NCI-H1092 treated with DMSO at 0.1 percent for 48 hours (cell line): Measurements from ENCODE around the gene DDIT4.
"Not testable (repeated sequence)": the region's sequence is repeated elsewhere in the genome, so short reads cannot be mapped to it uniquely, and the experiment has no call there.

Source experiments
- DNase-seq: peaks from one replicate; lab custom pipeline; 2025; lab: John Stamatoyannopoulos, UW

The DDIT4 gene

DNA sequence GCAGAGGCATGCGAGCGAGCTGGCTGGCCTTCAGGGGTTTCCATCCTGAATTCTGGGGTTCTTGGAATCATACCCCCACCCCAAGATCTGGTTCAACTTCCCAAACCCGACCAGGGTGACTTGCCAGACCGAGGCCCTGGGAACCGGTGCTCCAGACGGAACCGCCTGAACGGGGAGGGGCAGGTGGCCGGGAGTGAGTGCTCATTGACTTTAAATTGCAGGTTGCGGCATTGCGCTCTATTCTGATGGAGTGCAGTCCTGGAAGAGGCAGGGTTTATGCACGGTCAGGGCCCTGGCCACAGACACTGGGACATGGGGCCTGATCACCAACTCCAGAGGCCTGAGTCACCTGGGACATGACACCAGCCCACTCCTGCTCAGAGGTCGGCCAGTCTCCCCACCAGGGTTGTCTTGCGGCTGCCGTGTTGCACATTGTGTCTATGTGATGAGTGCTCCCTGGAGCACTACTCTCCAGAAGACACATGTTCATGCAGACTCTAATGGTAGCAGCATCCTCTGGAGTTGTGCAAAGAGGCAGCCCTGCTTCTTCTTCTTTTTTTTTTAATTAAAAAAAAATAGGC is 5.8 kb upstream of the DDIT4 start:
- DNase-seq, result no peak

DNA sequence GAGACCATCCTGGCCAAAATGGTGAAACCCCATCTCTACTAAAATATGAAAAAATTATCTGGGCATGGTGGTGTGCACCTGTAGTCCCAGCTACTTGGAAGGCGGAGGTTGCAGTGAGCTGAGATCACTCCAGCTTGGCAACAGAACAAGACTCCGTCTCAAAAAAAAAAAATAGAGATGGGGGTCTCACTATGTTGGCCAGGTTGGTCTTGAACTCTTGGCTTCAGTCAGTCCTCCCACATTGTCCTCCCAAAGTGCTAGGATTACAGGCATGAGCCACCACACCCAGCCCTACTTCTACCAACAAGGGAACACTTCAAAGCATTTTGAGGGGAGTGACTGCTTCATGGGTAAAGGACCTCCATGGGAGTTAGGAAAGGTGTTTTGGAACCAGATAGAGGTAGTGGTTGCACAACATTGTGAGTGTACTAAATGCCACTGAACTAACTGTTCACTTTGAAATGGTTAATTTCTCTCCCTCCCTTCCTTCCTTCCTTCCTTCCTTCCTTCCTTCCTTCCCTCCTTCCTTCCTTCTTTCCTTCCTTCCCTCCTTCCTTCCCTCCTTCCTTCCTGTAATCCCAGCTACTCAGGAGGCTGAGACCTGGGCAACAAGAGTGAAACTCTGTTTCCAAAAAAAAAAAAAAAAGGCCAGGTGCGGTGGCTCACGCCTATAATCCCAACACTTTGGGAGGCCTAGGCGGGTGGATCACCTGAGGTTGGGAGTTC is 5.1 kb upstream of the DDIT4 start:
- not testable (repeated sequence) for DNase-seq

DNA sequence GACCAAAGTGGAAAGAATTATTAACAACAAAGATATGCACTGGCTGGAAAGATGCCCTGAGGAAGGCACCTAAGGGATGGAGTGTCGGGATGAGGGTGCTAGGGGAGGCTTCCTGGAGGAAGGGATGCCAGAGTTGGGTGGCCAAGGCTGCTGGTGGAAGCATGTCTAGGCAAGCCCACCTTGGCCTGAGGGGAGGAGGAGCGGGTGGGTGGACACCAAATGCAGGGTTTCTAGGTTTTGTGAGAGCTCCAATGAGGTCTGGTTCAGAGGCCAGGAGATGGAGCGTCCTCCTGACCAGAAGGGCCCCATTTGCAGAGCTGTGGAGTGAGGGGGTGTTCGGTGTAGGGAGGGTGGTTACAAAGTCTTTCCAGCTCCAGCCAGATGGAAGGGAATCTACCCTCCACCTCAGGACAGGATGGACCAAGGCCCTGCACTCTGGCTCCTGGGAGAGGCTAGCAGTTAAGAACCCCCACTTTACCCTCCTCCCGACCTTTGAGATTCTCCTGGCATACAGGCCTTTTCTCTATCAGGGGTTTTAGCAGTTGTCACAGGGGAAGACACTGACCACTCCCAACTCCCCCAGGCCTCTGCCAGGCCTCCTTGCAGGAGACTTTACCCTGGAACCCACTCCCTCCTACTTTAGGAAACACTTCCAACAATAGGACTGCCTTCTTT is 3.0 kb upstream of the DDIT4 start:
- DNase-seq, result no peak

DNA sequence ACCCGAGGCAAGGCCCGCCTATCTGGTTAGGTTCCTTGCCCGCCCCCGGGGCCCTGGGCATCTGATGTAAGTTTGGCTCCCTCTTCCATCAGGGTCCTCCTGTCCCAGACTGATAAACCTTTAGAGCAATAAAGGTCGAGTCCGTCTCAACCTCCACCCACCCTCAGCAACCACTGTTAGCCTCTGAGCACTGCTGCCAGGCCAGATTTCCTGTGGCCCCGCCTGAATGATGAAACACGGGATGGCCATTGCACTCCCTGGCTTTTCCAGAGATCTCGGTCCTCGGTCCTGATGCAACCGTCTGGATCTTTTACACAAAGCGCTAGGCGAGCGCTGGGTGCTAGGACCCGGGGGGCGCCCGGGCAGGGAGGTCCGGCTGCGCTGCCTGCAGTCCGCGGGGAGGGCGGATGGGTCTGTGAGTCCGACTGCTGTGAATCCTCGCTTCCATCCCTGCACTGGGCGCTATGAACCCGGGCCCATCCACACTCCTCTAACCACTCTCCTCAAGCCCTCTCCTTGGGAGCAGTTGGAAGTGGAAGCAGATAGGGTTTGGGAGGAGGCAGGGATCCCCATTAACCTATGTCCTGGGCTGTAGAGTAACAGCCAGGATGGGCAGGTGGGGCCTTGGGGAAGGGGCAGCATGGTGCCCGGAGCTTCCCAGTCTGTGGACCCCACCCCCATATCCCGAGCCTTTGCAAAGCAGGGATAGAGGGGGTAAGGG is 875 bp upstream of the DDIT4 start:
- DNase-seq, result peak; percentile 68

DNA sequence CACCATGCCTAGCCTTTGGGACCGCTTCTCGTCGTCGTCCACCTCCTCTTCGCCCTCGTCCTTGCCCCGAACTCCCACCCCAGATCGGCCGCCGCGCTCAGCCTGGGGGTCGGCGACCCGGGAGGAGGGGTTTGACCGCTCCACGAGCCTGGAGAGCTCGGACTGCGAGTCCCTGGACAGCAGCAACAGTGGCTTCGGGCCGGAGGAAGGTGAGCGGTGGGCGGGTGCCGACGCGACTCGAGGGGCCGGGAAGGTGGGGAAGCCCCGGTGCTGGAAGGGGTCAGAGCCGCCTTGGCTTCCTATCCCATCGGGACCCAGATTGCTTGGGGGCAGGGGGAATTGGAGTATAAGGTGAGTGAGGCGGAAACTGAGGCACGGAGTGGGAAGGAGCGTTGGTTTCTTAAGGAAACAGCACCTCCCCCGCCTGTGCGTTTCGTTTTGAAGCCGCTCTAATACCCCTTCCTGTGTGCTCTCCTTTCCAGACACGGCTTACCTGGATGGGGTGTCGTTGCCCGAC is 547 bp downstream of the DDIT4 start:
- DNase-seq, result no peak

DNA sequence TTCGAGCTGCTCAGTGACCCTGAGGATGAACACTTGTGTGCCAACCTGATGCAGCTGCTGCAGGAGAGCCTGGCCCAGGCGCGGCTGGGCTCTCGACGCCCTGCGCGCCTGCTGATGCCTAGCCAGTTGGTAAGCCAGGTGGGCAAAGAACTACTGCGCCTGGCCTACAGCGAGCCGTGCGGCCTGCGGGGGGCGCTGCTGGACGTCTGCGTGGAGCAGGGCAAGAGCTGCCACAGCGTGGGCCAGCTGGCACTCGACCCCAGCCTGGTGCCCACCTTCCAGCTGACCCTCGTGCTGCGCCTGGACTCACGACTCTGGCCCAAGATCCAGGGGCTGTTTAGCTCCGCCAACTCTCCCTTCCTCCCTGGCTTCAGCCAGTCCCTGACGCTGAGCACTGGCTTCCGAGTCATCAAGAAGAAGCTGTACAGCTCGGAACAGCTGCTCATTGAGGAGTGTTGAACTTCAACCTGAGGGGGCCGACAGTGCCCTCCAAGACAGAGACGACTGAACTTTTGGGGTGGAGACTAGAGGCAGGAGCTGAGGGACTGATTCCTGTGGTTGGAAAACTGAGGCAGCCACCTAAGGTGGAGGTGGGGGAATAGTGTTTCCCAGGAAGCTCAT is 1.1 kb downstream of the DDIT4 start:
- DNase-seq, result peak; percentile 46

DNA sequence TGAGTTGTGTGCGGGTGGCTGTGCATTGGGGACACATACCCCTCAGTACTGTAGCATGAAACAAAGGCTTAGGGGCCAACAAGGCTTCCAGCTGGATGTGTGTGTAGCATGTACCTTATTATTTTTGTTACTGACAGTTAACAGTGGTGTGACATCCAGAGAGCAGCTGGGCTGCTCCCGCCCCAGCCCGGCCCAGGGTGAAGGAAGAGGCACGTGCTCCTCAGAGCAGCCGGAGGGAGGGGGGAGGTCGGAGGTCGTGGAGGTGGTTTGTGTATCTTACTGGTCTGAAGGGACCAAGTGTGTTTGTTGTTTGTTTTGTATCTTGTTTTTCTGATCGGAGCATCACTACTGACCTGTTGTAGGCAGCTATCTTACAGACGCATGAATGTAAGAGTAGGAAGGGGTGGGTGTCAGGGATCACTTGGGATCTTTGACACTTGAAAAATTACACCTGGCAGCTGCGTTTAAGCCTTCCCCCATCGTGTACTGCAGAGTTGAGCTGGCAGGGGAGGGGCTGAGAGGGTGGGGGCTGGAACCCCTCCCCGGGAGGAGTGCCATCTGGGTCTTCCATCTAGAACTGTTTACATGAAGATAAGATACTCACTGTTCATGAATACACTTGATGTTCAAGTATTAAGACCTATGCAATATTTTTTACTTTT is 1.8 kb downstream of the DDIT4 start:
- DNase-seq, result no peak

DNA sequence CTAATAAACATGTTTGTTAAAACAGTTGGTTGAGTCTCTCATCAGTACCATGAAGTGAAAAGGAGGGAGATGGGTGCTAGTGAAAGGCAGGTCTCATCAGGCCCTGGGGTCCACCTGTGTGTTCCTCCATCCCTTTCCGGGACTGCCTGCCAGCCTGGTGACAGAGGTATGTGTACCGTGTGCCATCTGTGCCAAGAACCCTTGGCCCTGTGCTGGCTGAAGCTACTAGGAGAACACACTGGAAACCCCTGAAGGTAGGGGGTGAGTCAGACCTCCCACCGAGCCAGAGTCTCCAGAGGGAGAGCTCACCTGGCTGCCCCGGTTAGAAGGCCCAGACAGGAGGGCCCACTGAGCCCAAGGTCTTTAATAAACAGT is 2.3 kb downstream of the DDIT4 start:
- no peak for DNase-seq

DNA sequence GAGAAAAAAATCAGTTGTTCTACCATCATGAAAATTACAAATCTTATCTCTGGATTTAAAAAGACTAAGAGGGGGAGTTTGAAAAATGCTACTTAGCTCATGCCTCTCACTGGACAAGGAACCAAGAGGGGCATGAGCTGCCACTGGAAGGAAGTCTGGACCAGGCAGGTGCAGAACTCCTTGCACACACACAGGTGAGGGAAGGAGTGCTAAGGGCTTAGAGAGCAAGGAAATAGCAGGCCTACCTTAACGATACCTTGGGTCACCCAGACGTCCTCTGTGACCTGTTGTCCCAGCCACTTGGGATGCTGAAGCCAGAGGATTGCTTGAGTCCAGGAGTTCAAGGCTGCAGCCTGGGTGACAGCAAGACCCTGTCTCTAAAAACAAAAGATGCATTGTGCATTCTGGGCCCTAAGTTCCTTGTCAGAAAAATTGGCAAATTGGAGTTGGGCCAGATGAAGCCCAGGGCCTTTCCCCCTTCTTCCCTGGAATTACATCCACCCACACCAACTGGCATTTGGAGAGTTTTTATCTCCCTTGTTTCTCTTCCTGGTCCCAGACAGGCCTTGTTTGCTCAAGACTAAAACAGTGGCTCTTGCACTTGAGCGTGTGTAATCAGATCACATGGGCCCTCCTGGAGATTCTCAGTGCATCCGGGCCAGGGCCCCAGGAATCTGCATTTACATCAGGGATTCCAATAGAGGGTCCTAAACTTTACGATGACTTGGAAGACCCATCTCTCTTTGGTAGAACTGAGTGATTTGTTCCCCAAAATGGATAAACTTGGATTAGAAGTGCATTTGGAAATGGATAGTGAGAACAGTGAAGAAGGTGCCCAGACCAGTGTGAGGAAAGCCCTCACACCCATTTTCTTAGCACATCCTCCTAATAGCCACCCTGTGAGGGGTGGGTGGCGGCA is 3.0 kb downstream of the DDIT4 start:
- no peak for DNase-seq

DNA sequence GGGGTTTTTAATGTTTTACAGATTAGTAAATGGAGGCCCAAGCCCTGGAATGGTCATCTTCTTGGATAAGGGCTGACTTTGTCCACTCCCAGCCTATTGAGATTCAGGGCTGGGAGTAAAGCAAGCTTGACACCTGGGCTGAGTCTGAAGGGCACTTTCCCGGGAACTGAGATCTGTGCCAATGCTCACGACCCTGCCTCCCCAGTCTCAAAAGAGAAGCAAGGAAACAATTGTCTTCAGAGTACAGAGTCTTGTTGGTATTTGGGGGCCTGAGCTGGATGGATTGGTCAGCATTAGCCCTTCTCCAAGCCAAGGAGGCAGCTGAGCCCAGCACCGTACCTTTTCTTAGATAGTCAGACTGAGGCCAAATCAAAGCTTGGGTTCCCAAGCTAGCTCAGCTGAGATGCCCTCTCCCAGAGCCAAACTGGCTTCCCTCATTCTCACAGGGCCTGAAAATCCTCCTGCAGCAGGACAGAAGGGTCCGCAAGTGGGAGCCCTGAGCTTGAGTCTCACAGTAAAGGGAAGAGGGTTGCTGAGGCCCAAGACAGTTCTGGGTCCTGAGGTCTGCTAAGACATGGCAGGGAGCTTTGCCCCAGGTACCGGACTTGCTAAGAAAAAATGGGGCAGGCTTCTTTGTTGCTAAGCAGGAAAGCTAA is 3.7 kb downstream of the DDIT4 start:
- DNase-seq, result no peak

DNA sequence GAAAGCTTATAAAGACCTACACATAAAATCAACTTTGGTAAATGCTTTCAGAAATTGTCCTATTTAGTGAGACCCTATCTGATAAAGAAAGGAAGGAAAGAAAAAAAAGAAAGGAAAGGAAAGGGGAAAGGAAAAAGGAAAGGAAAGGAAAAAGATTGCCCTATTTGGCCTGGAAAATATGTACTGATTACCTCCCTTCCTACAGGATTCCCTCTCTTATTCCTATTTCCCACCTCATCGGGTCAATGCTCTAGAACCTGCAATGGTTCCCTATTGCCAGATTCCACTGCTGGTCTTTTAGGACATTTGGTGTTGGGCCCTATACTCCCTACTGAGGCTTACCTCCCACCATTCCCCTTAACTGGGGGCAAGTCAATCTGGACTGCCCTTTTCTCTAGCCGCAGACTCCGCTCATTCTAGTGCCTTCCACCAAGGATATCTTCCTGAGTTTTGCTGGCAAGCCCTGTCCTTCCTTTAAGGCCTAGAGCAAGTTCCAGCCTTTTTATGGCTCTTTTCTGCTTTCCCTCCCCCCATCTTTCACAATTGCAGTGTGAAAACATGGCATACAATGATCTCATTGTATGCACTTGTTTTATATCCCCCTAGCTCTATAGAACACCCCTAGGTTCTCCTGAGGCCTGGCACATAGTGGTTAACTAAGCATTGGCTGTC is 4.4 kb downstream of the DDIT4 start:
- DNase-seq, result no peak

DNA sequence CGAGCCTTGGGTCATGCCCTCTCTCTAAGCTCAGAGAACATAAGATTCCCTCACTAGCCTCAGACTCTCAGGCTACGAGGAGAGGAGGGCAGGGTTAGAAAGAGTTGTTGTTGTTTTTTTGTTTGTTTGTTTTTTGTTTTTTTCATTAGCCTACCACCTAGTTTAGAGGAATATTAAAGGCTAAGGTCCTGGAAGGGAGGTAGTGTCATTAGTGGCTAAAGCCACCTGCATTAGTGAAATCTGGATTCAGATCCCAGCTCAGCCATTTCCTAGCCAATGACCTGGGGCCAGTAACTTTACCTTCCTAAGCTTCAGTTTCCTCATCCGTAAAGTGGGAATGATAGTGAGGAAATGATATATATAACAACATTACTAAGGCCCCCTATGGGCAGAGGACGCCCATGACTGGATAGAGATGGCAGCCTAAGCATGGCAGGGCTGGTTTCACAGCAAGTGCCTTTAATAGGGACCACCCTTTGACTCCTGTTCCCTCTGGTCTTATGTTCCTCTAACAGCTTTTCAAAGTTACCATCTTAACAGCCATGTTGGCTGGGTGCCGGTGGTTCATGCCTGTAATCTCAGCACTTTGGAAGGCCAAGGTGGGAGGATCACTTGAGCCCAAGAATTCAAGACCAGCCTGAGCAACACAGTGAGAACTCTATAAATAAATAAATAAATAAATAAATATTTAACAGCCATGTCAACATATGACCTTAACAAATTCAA is 5.1 kb downstream of the DDIT4 start:
- DNase-seq, result no peak

DNA sequence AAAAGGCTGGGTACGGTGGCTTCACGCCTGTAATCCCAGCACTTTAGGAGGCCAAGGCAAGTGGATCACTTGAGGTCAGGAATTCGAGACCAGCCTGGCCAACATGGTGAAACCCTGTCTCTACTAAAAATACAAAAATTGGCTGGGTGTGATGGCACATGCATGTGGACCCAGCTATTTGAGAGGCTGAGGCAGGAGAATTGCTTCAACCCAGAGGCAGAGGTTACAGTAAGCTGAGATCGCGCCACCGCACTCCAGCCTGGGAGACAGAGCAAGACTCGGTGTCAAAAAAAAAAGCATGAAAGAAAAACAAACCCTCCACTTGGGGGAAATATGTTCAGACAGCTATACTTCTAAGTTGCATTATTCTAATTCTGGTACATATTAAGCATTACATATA is 5.9 kb downstream of the DDIT4 start:
- not testable (repeated sequence) for DNase-seq

DNA sequence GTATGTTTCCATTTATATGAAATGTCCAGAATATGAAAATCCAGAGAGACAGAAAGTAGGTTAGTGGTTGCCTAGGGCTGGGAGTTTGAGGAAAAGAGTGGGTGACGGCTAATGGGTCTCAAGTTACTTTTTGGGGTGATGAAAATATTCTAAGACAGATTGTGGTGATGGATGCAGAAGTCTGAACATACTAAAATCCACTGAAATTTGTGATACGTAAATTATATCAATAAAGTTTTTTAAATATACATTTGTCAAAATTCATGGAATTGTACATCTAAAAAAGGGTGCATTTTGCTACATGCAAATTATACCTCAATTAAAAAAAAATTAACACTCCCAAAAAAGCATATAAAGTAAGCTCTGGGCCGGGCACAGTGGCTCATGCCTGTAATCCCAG is 9.4 kb downstream of the DDIT4 start:
- DNase-seq, result no peak

DNA sequence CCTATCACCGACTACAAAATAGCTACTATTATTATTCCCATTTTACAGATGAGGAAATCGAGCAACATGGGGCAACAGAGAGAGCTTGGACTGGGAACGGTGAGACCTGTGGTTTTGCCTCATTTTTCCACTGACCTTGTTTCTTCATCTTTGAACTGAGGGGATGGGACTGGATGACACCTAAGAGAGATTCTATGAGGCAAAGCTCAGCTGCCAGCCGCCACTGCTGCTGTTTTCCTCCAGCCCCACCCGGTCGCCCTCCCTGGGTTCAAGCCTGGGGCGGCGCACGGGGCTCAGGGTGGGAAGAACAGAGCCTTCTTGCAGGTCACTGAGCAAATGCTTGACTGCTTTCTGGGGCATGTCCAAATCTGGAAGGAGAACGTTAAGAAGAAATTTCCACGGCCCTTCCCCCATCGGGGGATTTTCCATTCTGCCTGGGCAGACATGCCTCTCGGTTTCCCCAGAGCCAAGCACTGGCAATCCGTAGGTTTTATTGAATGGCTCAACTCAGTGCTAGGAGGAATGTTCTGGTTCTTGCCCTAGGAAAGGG is 12.3 kb downstream of the DDIT4 start:
- no peak for DNase-seq

DNA sequence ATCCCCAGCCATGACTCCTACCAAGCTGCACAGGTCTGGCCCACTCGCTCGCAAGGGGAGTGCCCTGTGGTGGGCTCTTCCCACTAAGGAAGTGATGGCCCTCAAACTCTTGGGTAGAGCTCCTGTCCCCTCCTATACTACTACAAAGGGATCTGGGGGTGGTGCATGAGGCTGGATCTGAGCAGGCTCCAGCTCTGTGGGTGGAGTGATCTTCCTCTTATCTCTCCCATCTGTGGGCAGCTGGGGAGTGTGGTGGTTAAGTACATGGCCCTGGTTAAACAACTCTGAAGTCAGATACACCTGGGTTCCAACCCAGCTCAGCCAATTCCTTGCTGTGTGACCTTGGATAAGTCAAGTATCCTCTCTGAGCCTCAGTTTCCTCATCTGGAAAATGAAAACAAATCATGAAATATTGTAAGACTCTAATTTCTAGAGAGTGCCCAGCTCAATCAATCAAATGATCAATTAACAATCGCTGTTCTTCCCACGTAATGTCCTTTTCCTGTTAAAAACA is 17.4 kb downstream of the DDIT4 start:
- no peak for DNase-seq

DNA sequence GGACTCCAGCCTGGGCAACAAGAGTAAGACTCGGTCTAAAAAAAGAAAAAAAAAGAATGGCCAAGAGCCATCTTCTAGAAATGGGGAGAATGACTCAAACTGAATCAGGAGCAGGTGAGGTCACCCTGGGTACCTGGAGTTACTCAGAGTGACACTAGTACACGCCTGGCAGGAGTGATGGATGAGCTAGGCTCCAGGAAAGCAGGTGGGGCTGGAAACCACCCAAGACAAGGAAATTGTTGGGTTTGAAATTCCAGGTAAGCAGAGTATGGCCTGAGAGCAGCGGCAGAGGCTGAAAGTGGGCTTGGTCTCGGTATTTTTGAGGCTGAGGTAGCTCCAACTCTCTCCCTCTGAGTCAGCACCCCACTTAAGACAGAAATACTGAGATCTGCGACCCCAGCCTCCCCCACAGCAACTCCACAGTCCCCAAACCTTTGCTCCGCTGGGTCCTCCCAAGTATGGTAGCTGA is 18.5 kb downstream of the DDIT4 start:
- no peak for DNase-seq

DNA sequence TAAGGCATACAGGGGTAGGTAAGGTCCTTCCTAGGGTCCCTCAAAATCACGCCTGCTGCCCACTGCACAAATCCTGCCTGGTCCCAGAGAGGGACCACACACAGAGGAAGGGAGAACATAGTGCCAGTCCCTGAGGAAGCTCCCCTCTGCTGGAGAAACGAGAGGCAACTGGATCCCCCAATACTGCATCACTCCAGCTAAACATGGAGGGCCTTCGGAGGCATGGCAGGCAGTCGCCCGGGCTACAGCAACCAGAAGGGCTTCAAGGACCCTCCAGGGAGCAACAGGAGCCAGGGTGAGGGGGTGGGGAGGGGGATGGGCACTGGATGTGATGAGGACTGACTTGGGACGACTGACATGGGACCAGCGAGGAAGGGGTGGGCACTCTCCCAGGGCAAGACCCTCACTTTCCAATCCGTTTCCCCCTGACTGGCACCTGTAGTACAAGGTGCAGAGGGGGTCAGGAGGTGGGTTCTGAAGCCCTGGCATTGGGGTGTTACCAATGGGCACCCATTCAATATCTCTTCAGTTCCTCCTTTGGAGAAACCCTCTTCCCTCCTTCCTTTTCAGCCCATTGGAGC is 21.7 kb downstream of the DDIT4 start:
- no peak for DNase-seq
